OCI-LY7 (cell line): ENCODE measurements around the gene DMKN. TPM values are rescaled to one million over a fixed set of nuclear protein-coding genes. Genes with fewer than 3 reads are reported as not detected.

Source experiments
- BruUV-seq: library from RNA; stranded (reverse); fragments of 400-500 nt; replicated peaks from 2 replicates; lab custom pipeline; 2021; lab: Mats Ljungman, UMichigan
- CTCF ChIA-PET: fragments of 300-600 bp; sonication (Branson Sonifier 250); formaldehyde crosslinking; loops from one replicate; lab custom pipeline; 2022; ENCODE audit warnings: antibody characterized with exemption; ENCODE audit not compliant: unreplicated experiment; lab: Charles Lee
- POLR2A ChIA-PET: fragments of 300-600 bp; sonication (Branson Sonifier 250); formaldehyde crosslinking; loops from one replicate; lab custom pipeline; 2022; ENCODE audit warnings: antibody characterized with exemption; lab: Charles Lee
- DNase-seq: peaks from one replicate; pipeline ENCODE4 v3.0.0-alpha.2; 2015; ENCODE audit warnings: low spot score
- H2AFZ ChIP-seq: fragments of 200-600 bp; sonication (generic), shearing (Covaris generic); 2 replicates; pipeline ENCODE4 v1.6.1; 2014; ENCODE audit warnings: mild to moderate bottlenecking, antibody characterized with exemption, low read length, moderate library complexity
- H3K27ac ChIP-seq: fragments of 200-600 bp; sonication (generic); 2 replicates; pipeline ENCODE4 v1.5.1; 2014; ENCODE audit warnings: mixed run types, low read depth, mild to moderate bottlenecking, moderate library complexity, low read length, inconsistent platforms; ENCODE audit not compliant: poor library complexity, severe bottlenecking
- H3K36me3 ChIP-seq: fragments of 200-600 bp; sonication (generic); 2 replicates; pipeline ENCODE4 v1.6.1; 2014; ENCODE audit warnings: mild to moderate bottlenecking, antibody characterized with exemption, low read length, moderate library complexity, mixed read lengths; ENCODE audit not compliant: insufficient read depth
- H3K4me1 ChIP-seq: fragments of 200-600 bp; sonication (generic); 2 replicates; pipeline ENCODE4 v1.5.1; 2014; ENCODE audit warnings: mild to moderate bottlenecking, low read length; ENCODE audit not compliant: insufficient read depth, poor library complexity, severe bottlenecking
- H3K4me2 ChIP-seq: fragments of 200-600 bp; sonication (generic); 2 replicates; pipeline ENCODE4 v1.6.1; 2014; ENCODE audit warnings: mild to moderate bottlenecking, low read length
- H3K4me3 ChIP-seq: fragments of 200-600 bp; sonication (generic); 2 replicates; pipeline ENCODE4 v1.5.1; 2014; ENCODE audit warnings: mild to moderate bottlenecking, low read depth, low read length; ENCODE audit not compliant: poor library complexity, severe bottlenecking
- H3K79me2 ChIP-seq: fragments of 200-600 bp; sonication (generic); 2 replicates; pipeline ENCODE4 v1.6.1; 2016; ENCODE audit warnings: low read depth, mild to moderate bottlenecking, low read length, moderate library complexity, mixed read lengths; ENCODE audit not compliant: insufficient read depth
- H3K9me2 ChIP-seq: fragments of 200-600 bp; sonication (generic); 2 replicates; pipeline ENCODE4 v1.6.1; 2016; ENCODE audit warnings: mild to moderate bottlenecking, low read length, mixed read lengths; ENCODE audit not compliant: insufficient read depth
- H3K9me3 ChIP-seq: fragments of 200-600 bp; sonication (generic); 2 replicates; pipeline ENCODE4 v1.6.1; 2014; ENCODE audit warnings: mild to moderate bottlenecking, mixed run types, low read length, mixed read lengths
- H4K20me1 ChIP-seq: fragments of 200-600 bp; sonication (generic); 2 replicates; pipeline ENCODE4 v1.6.1; 2014; ENCODE audit warnings: mild to moderate bottlenecking, antibody characterized with exemption, low read length, moderate library complexity, mixed read lengths; ENCODE audit not compliant: insufficient read depth
- EZH2phosphoT487 ChIP-seq: fragments of 200-600 bp; sonication (generic); IDR thresholded peaks from 2 replicates; pipeline ENCODE4 v1.6.1; 2018; ENCODE audit warnings: low read depth, borderline replicate concordance, mild to moderate bottlenecking, mixed run types, antibody characterized with exemption, low read length, moderate library complexity, mixed read lengths
- intact Hi-C: fragments of 100-400 bp; cut with micrococcal nuclease; formaldehyde crosslinking; loops from one replicate; pipeline ENCODE4 v1.10.0; 2022; ENCODE audit not compliant: unreplicated experiment
- total RNA-seq, 2 experiments: library from RNA; depleted of rRNA in 1 of 2; stranded (reverse); fragments of >200 nt in 1 of 2; shearing (Covaris generic) in 1 of 2; gene quantifications; 2 replicates each; pipeline ENCODE4 v1.2.3, GENCODE V29; 2014 to 2022
- TF ChIP-seq, protein P1 (sequence below): fragments of 200-600 bp; sonication (generic); conservative IDR thresholded peaks from 2 replicates; pipeline ENCODE4 v1.5.1; 2014; ENCODE audit warnings: mild to moderate bottlenecking, antibody characterized with exemption, low read length, moderate library complexity, mixed read lengths

The DMKN gene
- total RNA-seq, 2 experiments from 2014 or later: not detected

DNA sequence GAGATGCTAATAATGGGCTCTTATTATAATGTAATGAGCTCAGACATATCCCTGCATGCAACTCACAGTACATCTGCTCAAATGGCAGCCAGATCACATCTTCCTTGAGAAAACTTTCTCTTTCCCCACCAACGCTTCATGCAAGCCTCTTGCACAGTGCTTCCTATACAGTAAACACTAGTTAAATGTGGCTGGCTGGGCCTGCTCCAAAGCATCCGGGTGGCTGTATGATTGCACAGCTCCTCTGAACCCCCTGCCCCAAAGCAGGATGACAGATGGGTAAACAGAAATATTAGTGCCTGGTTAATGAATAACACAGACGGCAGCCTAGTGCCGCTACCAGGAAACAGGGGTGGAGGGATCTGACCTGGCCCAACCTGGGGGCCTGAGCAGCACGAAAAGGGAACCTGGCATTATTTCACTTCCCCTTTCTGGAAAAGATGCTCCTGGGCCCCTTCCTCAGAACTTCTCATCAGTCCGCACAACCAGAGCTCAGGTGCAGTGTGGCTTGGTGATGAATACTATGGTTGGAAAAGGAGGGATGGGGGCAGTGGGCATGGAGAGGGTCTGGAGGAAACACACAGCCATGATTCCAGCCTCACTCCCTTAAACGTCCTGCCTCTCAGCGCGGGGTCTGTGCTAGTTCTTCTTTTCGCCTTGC, 54.6 kb downstream of the DMKN start:
- Histone ChIP-seq H2AFZ (no peak overlapping the region), H3K4me3 (peak overlapping the region; percentile 21), H3K4me2 (peak overlapping the region; percentile 67), H4K20me1 (no peaks in the 10 kb centered on the region), H3K4me1 (peaks cover 65% of the 10 kb centered on the region), H3K9me2 (no peaks in the 10 kb centered on the region), H3K79me2 (no peaks in the 10 kb centered on the region), H3K36me3 (no peaks in the 10 kb centered on the region), H3K27ac (peak overlapping the region; percentile 5), H3K9me3 (no peaks in the 10 kb centered on the region)
- POLR2A ChIA-PET: interaction anchor here (0.5 to 1.4 kb wide), 3 partner anchors 56 to 216 kb away, joined by 3 to 4 read pairs (median 3); no protein-coding TSS in a partner anchor
- intact Hi-C loops: no loop called here
- BruUV-seq: no TSS peak
- TF ChIP-seq, protein P1, sequence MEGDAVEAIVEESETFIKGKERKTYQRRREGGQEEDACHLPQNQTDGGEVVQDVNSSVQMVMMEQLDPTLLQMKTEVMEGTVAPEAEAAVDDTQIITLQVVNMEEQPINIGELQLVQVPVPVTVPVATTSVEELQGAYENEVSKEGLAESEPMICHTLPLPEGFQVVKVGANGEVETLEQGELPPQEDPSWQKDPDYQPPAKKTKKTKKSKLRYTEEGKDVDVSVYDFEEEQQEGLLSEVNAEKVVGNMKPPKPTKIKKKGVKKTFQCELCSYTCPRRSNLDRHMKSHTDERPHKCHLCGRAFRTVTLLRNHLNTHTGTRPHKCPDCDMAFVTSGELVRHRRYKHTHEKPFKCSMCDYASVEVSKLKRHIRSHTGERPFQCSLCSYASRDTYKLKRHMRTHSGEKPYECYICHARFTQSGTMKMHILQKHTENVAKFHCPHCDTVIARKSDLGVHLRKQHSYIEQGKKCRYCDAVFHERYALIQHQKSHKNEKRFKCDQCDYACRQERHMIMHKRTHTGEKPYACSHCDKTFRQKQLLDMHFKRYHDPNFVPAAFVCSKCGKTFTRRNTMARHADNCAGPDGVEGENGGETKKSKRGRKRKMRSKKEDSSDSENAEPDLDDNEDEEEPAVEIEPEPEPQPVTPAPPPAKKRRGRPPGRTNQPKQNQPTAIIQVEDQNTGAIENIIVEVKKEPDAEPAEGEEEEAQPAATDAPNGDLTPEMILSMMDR: no peak
- TF ChIP-seq EZH2phosphoT487: no peak
- CTCF ChIA-PET: no interaction called here
- peak; percentile 80 for DNase-seq

DNA sequence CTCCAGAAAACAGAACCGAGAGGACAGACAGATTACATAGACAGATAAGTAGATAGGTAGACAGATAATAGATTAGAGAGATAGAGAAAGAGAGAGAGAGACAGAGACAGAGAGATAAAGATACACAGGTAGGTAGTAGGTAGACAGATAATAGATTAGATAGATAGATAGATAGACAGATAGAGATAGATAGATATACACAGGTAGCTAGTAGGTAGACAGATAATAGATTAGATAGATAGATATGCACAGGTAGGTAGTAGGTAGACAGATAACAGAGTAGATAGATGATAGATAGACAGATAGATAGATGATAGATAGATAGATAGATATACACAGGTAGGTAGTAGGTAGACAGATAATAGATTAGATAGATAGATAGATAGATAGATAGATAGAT, 55.3 kb downstream of the DMKN start:
- no peak overlapping the region for H3K4me3 ChIP-seq
- no peak overlapping the region for H3K27ac ChIP-seq
- no peak for DNase-seq
- no peaks in the 10 kb centered on the region for H3K36me3 ChIP-seq
- no peak overlapping the region for H2AFZ ChIP-seq
- H3K4me1 ChIP-seq: peaks cover 58% of the 10 kb centered on the region
- POLR2A ChIA-PET: interaction anchor here (0.5 to 0.7 kb wide), 2 partner anchors 57 to 216 kb away, joined by 3 read pairs; no protein-coding TSS in a partner anchor
- CTCF ChIA-PET: no interaction called here
- no peaks in the 10 kb centered on the region for H4K20me1 ChIP-seq
- H3K9me2 ChIP-seq: no peaks in the 10 kb centered on the region
- no TSS peak for BruUV-seq
- peak overlapping the region; percentile 67; the same call in 1 of the 2 replicates for H3K4me2 ChIP-seq
- TF ChIP-seq, protein P1: no peak
- no peak for TF ChIP-seq EZH2phosphoT487
- H3K9me3 ChIP-seq: no peaks in the 10 kb centered on the region
- H3K79me2 ChIP-seq: no peaks in the 10 kb centered on the region
- intact Hi-C loops: no loop called here

DNA sequence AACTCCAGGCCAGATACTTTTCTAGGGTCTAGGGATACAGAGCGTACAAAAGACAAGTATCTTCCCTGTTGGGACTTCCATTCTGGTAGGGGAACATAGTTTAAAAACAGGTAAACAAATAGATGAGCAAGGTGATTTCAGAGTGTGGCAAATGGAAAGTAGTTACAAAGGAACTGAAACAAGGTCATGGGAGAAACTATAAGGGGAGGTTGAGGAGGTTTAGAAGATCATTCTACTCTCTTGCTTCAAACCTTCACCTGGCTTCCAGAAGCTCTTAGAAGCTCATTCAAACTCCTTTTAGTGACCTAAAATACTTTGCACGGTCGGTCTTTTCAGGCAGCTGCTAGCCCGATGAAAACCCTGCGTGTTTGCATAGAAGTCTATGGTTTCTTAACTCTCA, 56.3 kb downstream of the DMKN start:
- H3K4me1 ChIP-seq: peaks cover 48% of the 10 kb centered on the region
- H3K79me2 ChIP-seq: no peaks in the 10 kb centered on the region
- no peak overlapping the region for H2AFZ ChIP-seq
- no peaks in the 10 kb centered on the region for H3K36me3 ChIP-seq
- no peak overlapping the region for H3K4me3 ChIP-seq
- no peaks in the 10 kb centered on the region for H3K9me3 ChIP-seq
- peak overlapping the region; percentile 25 for H3K4me2 ChIP-seq
- CTCF ChIA-PET: no interaction called here
- peak; percentile 39 for DNase-seq
- no peaks in the 10 kb centered on the region for H3K9me2 ChIP-seq
- TF ChIP-seq, protein P1: no peak
- TF ChIP-seq EZH2phosphoT487: no peak
- no TSS peak for BruUV-seq
- no peaks in the 10 kb centered on the region for H4K20me1 ChIP-seq
- POLR2A ChIA-PET: no interaction called here
- intact Hi-C loops: no loop called here
- no peak overlapping the region for H3K27ac ChIP-seq
